HG03060 (cell line): ENCODE results near the gene SLC4A3.
A peak's percentile ranks its signal among the peaks of the same experiment; 100 is the strongest.

Source experiments
- ATAC-seq: cut with Tn5 transposase; IDR thresholded peaks from one replicate; pipeline ENCODE4 v1.9.1; 2021; ENCODE audit warnings: low read depth, moderate number of reproducible peaks; ENCODE audit not compliant: unreplicated experiment

The SLC4A3 gene

GRCh38 chr2:219630770-219631405 lies 3.5 kb downstream of the SLC4A3 start:
- no peak for ATAC-seq

GRCh38 chr2:219631406-219631891 lies 4.0 kb downstream of the SLC4A3 start:
- no peak for ATAC-seq

DNA sequence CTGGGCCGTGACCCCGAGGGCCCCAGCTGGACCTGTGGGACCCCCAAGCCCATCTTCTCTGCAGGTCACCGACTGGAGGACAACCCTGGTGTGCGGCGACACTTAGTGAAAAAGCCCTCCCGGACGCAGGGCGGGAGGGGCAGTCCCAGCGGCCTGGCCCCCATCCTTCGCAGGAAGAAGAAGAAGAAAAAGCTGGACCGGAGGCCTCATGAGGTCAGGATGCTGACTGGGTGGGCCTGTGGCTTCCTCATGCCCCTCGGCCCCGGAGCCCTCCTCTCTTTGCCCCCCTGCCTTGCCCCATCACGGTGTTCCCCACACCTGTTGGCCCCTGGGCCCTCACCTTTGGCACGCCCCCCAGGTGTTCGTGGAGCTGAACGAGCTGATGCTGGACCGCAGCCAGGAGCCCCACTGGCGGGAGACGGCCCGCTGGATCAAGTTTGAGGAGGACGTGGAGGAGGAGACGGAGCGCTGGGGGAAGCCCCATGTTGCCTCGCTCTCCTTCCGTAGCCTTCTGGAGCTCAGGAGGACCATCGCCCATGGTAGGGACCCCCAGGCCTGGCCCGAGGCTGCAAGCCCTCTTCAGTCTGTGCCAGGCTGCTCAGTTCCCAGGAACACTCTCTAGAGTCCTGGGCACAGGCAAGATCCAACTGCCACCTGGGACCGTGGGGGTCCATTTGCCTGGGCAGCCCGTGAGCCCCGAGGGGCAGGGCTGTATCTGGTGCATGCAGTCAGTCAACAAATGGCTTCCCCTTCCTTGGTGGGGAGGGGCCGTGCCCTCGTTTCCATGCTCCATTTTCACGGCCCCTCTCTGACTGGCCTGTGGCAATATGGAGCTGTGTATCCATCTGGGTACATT lies 4.7 kb downstream of the SLC4A3 start:
- ATAC-seq: no peak

GRCh38 chr2:219632760-219633105 lies 5.3 kb downstream of the SLC4A3 start:
- ATAC-seq: no peak

DNA sequence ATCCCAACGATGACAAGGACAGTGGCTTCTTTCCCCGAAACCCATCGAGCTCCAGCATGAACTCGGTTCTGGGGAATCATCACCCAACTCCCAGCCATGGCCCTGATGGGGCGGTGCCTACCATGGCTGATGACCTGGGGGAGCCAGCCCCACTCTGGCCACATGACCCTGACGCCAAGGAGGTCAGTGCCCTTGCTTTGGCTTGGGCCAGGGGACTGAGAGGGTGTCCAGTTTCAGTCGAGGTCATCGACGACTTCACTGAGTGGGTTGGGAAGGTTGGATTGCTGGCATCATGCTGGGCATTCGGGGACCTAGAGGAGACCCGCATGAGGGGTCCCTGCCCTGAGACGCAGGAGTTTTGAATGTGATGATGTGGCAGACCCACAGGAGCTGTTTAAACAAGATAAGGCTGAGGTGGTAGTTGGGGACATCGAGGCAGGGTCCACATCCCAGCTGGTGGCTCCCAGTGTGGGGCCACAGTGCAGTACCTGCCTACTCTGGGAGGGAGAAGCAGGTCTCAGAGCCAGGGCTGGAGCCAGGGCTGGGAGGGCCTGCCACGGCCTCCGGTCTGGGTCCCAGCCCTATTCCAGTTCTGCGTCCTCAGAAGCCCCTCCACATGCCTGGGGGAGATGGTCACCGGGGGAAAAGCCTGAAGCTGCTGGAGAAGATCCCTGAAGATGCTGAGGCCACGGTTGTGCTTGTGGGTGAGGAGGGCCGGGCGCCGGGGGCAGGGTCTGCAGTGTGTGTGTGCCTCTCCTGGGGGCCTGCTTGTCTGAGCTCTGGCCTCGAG lies 6.0 kb downstream of the SLC4A3 start:
- no peak for ATAC-seq

GRCh38 chr2:219634171-219634940 lies 6.9 kb downstream of the SLC4A3 start:
- no peak for ATAC-seq

DNA sequence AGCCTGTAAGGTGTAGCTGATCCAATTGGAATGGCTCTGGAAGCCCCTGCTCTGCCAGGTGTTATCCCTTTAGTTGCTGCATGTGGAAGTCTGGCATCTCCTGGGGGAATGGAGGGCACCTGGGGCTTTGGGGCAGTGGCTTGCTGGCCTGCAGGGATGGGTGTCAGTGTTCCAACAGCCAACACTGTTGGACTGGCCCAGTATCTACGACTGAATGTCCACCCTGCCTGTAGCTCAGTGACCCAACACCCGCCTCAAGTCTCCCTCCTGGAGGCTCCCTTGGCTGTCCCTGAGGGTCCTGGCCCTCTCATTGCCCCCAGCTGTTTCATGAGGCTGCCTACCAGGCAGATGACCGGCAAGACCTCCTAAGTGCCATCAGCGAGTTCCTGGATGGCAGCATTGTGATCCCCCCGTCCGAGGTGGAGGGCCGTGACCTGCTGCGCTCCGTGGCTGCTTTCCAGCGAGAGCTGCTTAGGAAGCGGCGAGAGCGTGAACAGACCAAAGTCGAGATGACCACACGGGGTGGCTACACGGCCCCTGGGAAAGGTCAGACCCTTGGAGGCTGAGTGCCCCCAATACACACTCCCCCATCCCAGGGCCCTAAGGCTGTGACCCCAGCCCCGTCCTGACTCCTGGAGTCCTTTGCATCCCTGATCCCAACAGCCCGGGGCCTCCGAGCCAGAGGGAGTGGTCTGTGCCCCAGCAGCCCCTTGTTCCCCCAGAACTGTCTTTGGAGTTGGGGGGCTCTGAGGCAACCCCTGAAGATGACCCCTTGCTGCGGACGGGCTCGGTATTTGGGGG lies 7.7 kb downstream of the SLC4A3 start:
- ATAC-seq: no peak

DNA sequence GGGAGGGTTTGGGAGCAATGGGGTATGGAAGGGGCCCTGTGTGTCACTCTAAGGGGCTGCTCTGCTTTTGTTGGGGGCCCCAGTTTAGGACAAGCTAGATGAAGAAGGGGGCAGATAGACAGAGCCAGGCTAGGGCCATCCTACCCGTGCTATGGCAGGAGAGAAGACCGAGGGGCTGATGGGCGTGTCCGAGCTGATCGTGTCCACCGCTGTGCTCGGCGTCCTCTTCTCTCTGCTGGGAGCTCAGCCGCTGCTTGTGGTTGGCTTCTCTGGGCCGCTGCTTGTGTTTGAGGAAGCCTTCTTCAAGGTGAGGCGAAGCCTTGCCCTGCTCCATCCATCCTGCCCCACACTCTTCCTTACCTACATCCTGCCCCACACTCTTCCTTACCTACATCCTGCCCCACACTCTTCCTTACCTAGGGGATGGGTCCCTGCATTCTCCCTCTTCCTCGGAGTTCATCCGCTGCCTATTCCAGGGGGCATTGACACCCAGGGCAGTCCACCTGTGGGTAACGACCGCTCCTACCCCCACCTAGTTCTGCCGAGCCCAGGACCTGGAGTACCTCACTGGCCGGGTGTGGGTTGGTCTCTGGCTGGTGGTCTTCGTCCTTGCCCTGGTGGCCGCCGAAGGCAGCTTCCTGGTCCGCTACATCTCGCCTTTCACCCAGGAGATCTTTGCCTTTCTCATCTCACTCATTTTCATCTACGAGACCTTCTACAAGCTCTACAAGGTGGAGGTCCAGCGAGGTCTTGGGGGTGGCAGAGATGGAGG lies 8.9 kb downstream of the SLC4A3 start:
- no peak for ATAC-seq

DNA sequence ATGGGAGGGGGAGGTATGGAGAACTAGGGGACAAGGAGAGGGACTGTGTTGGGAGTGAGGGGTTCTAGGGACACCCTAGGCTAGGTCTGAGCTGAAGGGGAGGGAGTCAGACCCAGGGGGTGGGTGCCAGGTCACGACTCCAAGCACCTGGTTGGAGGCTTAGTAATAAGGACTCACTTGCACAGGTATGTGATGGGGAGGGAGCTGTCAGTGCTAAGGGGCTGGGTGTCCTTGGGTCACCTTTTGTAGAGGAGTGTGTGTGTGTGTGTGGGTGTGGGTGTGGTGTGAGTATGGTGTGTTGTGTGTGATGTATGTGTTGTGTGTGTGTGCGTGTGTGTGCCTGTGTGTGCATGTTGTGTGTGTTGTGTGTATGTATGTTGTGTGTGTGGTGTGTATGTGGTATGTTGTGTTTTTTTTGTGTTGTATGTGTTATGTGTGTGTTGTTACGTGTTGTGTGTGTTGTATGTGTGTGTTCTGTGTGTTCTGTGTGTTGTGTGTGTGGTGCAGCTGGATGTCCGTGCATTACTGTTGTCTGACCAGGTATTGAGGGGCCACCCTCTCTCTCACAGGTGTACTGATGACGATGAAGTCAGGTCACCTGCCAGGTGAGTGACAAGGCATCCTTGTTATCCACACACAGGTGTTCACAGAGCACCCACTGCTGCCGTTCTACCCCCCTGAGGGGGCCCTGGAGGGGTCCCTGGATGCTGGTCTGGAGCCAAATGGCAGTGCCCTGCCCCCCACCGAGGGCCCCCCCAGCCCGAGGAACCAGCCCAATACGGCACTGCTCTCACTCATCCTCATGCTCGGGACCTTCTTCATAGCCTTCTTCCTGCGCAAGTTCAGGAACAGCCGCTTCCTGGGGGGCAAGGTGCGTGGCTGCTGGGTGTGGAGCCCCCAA lies 9.8 kb downstream of the SLC4A3 start:
- no peak for ATAC-seq

- no peak for ATAC-seq
These were observed 10.4 kb downstream of the SLC4A3 start for GRCh38 chr2:219637842-219638185.

- ATAC-seq: no peak
These were observed 11.0 kb downstream of the SLC4A3 start for GRCh38 chr2:219638217-219638947.

GRCh38 chr2:219638948-219639755 lies 11.7 kb downstream of the SLC4A3 start:
- no peak for ATAC-seq

DNA sequence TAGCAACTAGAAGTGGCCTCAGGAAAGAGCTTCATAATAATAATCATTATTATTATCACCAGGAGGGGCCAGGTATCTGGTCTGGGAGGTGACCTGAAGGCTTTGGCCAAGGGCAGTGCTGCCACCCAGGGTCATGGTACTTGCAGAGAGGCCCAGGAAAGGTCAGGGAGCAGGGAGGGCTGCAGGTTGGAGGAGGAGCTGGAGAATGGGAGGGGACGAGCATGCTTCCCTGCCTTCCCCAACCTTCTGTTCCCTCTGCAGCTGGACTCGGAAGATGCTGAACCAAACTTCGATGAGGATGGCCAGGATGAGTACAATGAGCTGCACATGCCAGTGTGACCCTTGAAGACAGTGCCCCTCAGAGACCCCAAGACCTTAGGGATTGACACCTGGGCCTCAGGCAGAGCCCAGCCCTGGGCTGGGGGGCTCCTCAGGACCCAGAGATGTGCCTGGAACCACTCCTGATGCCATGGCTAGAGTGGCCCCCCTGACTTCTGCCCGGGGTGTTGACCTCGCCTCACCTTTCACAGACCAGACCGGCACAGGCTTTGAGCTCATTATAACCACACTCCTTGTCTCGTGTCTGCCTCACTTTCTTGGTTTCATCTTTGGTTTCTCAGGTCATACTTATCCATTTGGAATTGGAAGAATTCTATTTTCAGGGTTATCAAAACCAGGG lies 14.1 kb downstream of the SLC4A3 start:
- no peak for ATAC-seq

DNA sequence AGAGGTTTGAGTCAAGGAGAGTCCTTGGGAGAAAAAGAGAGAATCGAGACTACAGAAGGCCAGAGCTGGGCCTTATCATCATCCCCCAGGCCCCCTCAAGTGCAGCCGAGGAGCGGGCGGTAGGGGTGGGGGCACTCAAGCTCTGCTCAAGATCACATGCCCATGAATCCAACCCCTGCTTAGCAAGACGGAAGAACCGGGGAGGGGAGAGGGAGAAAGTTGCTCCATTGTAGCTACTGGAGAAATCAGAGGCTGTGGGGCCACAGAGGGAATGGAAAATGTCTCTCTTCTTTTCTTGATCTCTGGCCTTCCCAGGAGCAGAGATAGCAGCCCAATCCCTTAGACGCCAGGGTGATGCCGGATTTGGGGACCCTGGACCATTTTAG lies 14.6 kb downstream of the SLC4A3 start:
- no peak for ATAC-seq

GRCh38 chr2:219642465-219643083 lies 15.1 kb downstream of the SLC4A3 start:
- ATAC-seq: peak; percentile 94

- no peak for ATAC-seq
These were observed 15.6 kb downstream of the SLC4A3 start for GRCh38 chr2:219643084-219643473.
